Right lobe of liver (tissue), 4 donors: Measurements from ENCODE around the gene IQSEC3.

Source experiments
- CTCF ChIP-seq, 4 donors: fragments of 200-600 bp in 3 of 4; fragments of 450-650 bp in 1 of 4; IDR thresholded peaks; one replicate each; pipeline versions ENCODE4 v1.5.1 to v1.8.0; 2016 to 2022; ENCODE audit warnings: antibody characterized with exemption in 4 of 4, mild to moderate bottlenecking in 2 of 4
- POLR2A ChIP-seq: fragments of 450-650 bp; IDR thresholded peaks from one replicate; pipeline ENCODE4 v1.6.1; 2017; ENCODE audit warnings: antibody characterized with exemption, mild to moderate bottlenecking
- donor health status: DM: no; HTN: no; CAD: no.
- donor health status: DM: no; HTN: no; CAD: no.
- donor health status: DM: no; HTN: yes; CAD: no.

- TF ChIP-seq POLR2A (no peak), CTCF (IDR thresholded peaks at IDR 0.05) (no peak)
Measured at GRCh38 chr12:113347-113746, 46.8 kb downstream of the IQSEC3 start.
